ENCODE results near the gene ADCY2.

ADCY2 gene

GRCh38 chr5:7517006-7517405 lies 121.1 kb downstream of the ADCY2 start:
- no peak for FAIRE-seq
- TF ChIP-seq CTCF (IDR thresholded peaks at IDR 0.05; ENCODE audit: insufficient read depth, missing control alignments), result no peak
- DNase-seq (ENCODE audit: insufficient read length, low spot score), result no peak

- DNase-seq (ENCODE audit: insufficient read length, low spot score) (no peak), FAIRE-seq (no peak)
- TF ChIP-seq CTCF (IDR thresholded peaks at IDR 0.05; ENCODE audit: insufficient read depth, missing control alignments), result no peak
These were observed 123.1 kb downstream of the ADCY2 start for GRCh38 chr5:7518947-7519560.

- TF ChIP-seq CTCF (IDR thresholded peaks at IDR 0.05; ENCODE audit: insufficient read depth, missing control alignments), result no peak
- no peak for FAIRE-seq
- no peak for DNase-seq (ENCODE audit: insufficient read length, low spot score)
These were observed 123.6 kb downstream of the ADCY2 start for GRCh38 chr5:7519564-7519963.

- FAIRE-seq, result no peak
- no peak for DNase-seq (ENCODE audit: insufficient read length, low spot score)
- TF ChIP-seq CTCF (IDR thresholded peaks at IDR 0.05; ENCODE audit: insufficient read depth, missing control alignments), result no peak
These were observed 133.9 kb downstream of the ADCY2 start for GRCh38 chr5:7529880-7530279.

- FAIRE-seq, result no peak
- TF ChIP-seq CTCF (IDR thresholded peaks at IDR 0.05; ENCODE audit: insufficient read depth, missing control alignments), result no peak
- DNase-seq (ENCODE audit: insufficient read length, low spot score), result no peak
These were observed 138.0 kb downstream of the ADCY2 start for GRCh38 chr5:7533941-7534340.

- FAIRE-seq (no peak), DNase-seq (ENCODE audit: insufficient read length, low spot score) (no peak)
- TF ChIP-seq CTCF (IDR thresholded peaks at IDR 0.05; ENCODE audit: insufficient read depth, missing control alignments), result no peak
These were observed 138.6 kb downstream of the ADCY2 start for GRCh38 chr5:7534505-7534904.

GRCh38 chr5:7537573-7537972 lies 141.6 kb downstream of the ADCY2 start:
- FAIRE-seq, result no peak
- TF ChIP-seq CTCF (IDR thresholded peaks at IDR 0.05; ENCODE audit: insufficient read depth, missing control alignments), result no peak
- no peak for DNase-seq (ENCODE audit: insufficient read length, low spot score)
